Activated CD4-positive, alpha-beta T cell treated with anti-CD3 and anti-CD28 coated beads, Interleukin-2, amount 50 U/mL, for 48 hours (primary cell): ENCODE results near the gene PRCC.

Experiments used
- DNase-seq, 2 experiments: peaks; one replicate each; pipeline ENCODE4 v3.0.0-alpha.2; 2020

PRCC gene, protein sequence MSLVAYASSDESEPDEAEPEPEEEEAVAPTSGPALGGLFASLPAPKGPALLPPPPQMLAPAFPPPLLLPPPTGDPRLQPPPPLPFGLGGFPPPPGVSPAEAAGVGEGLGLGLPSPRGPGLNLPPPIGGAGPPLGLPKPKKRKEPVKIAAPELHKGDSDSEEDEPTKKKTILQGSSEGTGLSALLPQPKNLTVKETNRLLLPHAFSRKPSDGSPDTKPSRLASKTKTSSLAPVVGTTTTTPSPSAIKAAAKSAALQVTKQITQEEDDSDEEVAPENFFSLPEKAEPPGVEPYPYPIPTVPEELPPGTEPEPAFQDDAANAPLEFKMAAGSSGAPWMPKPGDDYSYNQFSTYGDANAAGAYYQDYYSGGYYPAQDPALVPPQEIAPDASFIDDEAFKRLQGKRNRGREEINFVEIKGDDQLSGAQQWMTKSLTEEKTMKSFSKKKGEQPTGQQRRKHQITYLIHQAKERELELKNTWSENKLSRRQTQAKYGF

DNA sequence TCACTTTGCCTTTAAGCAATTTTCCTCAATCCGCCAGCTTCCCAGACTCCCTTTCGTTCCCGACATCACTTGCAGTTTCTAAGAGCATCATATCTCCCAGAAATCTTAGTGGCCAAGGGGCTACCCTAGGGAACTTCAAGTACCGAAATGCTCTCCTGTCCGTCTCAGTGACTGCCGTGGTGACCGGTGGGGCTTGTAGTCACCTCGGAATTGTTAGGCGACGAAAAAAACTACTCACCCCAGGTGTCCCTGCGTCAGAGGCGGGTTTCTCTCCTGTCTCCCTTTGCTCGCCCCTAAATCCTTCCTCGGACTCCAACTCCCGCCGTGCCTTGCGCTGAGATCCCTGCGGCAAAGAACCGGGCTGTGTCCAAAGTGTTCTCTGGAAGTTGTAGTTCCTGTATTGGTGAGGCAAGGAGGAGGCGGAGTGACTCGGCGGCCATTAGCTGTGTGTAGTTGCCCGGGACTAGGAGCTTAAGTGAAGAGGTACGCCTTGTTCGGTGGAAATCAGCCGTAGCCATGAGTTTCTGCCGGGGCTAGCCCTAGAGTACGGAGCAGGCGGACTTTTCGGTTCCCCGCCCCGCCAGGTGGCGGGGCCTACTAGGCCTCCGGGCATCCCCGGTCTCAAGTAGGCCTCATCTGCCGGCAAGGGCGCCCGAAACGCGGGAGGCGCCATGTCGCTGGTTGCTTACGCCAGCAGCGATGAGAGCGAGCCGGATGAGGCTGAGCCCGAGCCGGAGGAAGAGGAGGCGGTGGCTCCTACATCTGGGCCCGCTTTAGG is at the start of gene PRCC:
TSS of gene PRCC (plus strand) at position 435 of the 778 bp plus-strand sequence. CDS start at position 672, 237 bp downstream.
- DNase-seq: peak; percentile 93 to 96

DNA sequence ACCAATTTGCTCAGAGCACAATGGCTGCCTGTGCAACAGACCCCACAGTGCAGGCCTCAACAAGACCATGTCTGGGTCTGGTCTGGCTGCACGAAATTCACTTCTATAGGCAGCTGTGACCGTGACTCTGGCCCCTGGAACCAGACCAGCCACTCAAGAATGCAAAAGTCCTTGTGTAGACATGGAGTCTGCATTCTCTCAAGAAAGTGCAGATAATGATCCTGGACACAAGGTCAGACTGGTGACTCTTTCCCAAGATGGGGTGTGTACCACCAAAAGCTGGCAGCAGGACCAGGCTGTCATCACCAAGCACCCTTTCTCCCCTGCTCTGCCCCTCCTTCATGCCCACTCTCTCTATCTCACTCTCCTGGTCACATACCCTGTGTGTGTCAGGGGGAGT is 46.2 kb upstream of the PRCC start:
- DNase-seq: no peak

DNA sequence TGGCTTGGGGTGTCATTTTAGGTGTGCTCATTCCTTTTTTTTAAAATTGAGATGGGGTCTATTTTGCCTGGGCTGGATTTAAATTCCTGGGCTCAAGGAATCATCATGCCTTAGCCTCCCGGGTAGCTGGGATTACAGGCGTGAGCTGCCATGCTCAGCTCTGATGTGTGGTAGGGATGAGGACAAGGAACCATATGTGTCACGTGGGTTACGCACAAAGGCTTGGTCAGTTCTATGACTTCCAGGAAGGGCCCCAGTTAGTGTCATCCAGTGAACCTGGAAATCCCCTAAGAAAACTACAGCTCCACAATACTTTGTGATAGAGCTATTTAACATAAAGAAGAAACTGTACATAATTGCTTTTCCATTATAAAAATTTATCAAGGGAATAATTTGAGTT is 45.8 kb upstream of the PRCC start:
- peak in 1 of 2 experiments; percentile 25 for DNase-seq

DNA sequence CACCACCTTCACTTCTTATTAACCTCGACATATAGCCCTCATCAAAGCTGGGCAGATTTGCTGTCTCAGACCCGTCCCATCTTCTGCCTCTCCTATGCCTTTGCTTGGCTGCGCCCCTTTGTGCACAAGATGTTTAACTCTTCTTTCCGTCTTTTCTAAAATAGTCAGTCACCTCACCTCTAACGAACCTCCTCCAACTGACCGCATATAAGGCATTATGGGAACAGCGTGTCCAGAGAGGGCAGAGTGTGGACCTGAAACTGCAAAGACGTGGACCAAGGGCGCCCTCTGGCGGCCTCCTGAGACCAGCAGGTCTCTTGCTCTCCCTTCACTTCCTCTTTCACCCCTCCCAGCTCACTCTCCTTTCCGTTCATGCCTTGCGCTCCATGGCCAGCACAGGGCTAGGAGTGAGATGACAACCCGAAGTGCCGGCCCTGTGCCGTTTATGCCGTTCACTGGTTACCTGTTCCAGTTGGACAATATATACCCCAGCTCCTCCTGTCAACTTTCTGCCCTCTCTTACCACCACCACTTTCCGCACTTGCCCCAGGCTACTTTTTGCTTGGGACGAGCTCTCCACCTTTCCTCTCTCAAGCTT is 41.6 kb upstream of the PRCC start:
- DNase-seq: peak; percentile 83 to 87

DNA sequence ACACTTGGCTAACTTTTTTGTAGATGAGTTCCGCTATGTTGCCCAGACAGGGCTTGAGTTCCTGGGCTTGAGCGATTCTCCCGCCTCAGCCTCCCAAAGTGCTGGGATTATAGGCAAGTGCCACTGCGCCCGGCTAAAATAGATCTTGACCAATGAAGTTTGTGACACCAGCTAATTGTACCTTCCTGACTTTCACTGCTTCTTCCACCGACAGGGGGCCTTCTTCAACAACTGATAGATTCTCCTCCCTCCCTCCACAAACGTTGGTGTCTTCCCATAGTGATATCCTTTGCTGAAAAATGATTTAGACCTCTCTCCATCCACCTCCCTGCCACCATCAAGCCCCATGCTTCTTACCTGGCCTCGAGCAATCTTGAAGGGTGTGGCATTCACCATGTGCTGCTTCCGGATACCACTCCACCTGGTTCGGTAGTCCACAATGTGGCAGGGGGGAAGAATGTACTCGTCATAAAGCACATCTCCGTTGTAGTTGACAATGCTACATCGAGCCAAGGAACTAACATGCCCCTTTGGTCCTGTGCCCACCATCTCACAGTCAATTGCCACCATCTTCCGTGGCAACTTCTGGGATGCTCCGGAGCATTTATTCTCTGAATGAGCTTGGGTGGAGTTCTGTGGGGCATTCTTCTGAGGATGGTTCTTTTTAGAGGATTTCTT is 40.6 kb upstream of the PRCC start:
- DNase-seq: peak; percentile 56 to 72

DNA sequence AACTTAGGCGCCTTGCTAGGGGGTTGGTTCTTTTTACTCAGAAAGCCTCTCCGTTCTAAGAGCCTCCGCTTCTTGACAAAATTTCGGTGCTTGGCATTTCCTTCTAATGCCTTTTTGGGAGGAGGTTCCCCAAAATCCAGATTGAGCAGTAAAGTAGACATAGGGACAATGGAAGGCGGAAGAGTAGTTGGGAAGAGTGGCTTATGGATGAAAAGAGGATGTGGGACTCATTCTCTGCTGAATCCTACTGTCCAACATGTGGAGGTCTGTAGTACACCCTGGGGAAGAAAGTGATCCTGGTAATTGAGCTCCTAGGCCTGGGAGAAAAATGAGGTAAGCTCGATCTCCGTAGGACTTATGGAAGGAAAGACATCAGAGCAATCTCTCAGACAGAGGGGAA is 39.8 kb upstream of the PRCC start:
- no peak for DNase-seq

DNA sequence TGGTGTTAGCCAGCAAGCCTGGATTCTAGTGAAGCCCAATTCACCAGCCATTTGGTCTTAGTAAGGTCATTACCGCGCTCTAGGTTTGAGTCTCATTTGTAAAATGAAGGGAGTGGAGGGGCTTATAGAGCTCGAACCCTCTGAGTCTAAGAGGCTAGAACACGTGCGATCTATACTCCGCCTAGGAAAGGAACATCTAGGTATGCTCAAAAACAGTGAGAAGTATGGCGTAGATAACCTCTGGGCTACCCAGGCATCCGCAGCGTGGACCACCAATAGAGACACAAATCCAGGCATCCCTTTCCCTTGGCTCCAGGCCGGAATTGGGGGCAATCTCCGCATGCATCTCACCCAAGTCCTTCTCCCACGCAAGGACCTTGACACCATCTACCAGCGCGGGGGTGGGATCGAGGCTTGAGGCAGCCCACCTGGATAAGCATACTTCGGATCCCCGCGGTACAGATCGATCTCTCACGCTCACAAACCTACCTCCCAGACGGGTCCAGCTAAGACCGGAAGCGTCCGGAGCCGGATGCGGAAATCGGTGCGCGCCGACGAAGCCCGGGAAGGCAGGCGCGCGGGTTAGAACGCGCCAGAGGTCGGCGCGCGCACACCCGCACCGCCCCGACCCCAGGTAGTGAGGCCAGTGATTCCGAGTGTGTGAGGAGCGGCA is 39.3 kb upstream of the PRCC start, which contains the start of gene METTL25B:
TSS of gene METTL25B (plus strand) at position 544 of the 673 bp plus-strand sequence. CDS start 636 bp downstream, outside the sequence.
- DNase-seq: peak; percentile 82 to 86

DNA sequence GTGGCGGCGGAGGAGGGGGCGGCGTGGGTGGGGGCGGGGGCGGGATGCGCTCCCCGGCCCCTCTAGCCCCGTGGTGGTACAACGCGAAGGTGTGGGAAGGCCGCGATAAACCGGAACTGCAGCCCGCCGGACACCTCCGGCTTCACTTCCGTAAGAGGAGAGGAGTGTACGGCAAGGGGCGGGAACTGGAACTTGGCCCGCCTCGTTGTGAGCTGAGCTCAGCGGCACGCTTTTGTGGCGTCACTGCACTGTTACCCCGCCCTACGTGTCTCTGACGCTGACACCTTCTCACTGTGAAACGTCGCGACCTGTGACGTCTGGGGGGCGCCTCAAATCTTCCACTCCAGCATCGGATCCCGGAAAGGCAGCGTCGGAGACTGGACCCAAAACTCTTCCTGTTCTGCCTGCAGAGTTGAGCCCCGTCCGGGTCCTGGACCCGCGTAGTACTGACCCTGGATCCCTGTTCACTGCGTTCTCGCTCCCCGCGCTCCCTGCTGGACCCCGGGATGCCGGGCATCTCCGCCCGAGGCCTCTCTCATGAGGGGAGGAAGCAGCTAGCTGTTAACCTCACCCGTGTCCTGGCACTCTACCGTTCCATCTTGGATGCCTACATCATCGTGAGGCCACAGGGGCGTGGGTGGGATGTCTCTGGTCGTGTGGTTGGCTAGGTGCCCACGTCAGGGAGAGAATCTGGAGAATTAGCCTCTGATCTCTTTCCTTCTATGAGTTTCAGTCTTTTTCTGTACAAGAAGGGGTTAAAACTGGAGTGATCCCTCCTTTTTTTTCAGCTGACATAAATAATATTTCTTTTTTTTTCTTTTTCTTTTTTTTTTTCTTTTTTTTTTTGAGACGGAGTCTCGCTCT is 38.5 kb upstream of the PRCC start, which contains the start of gene ISG20L2:
TSS of gene ISG20L2 (minus strand) at position 168 of the 864 bp plus-strand sequence. CDS start 1,114 bp downstream, outside the sequence.
- DNase-seq: peak; percentile 95 to 97

DNA sequence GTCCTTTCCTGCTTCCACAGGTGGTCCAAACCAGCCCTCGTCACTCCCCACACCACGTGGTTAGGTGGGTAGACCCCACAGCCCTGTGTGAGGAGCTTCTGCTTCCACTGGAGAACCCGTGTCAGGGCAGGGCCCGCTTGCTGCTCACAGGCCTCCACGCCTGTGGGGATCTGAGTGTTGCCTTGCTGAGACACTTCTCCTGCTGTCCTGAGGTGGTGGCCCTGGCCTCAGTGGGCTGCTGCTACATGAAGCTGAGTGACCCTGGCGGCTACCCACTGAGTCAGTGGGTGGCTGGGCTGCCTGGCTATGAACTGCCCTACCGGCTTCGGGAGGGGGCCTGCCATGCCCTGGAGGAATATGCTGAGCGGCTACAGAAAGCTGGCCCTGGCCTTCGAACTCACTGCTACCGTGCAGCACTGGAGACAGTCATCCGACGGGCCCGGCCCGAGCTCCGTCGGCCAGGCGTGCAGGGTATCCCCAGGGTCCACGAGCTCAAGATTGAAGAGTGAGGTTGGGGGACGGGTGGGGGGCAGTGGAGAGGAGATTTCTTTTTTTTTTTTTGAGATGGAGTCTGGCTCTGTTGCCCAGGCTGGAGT is 33.2 kb upstream of the PRCC start:
- DNase-seq: no peak

DNA sequence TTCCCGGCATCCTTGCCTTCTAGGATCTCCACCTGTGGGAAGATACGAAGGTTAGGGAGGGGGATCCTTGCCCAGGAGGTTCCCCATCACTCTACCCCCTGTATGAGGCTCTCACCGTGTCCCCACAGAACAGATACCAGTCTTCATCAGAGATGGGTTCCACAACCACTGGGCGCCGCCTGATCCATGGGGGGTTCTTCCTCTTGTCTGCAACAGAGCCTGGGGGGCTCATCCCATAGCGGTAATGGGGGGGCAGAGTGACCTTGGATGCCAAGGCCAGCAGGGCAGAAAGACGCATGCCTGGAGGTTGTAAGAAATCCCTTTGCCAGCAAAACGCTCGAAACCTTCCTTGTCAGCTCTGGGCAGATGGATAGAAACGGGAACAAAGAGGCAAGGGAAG is 28.9 kb upstream of the PRCC start:
- no peak for DNase-seq

DNA sequence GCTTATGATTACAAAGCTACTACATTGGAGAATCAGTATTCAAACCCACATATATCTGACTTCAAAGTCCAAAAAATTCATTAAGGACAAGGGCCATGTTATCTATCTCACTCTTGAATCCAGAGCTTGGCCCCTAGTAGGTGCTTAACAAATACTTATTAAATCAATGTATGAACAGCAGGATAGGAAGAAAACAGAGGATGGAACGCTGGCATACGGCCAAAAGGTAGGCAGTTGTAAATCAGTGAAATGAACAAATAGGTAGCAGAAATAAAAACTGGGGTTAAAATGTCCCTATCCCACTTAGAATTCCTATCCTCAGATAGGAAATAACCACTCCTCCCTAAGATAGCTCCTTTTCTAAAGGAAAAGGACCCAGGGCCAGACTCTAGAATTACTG is 28.4 kb upstream of the PRCC start:
- no peak for DNase-seq

DNA sequence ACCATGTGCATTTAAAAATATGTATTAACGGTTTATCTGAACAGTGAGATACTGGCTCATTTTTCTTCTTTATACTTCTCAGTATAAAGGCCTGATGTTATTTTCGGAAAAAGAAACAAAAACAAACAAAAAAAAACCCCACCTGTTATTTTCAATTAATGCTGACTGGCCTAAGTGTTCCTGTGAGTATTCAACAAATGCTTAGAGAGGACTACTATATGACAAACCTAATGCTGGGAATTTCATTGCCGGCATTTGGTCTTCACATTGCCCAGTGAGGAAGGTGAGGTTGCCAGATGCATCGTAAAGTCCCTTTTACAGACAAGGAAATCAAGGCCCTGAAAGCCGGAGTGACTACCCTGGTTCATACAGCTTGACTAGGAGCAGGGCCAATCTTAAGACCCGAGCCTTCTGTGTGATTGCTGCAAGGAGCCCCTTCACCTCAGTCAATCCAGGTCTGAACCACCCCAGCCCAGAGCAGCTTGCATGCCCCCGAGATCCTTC is 27.0 kb upstream of the PRCC start:
- DNase-seq: no peak

DNA sequence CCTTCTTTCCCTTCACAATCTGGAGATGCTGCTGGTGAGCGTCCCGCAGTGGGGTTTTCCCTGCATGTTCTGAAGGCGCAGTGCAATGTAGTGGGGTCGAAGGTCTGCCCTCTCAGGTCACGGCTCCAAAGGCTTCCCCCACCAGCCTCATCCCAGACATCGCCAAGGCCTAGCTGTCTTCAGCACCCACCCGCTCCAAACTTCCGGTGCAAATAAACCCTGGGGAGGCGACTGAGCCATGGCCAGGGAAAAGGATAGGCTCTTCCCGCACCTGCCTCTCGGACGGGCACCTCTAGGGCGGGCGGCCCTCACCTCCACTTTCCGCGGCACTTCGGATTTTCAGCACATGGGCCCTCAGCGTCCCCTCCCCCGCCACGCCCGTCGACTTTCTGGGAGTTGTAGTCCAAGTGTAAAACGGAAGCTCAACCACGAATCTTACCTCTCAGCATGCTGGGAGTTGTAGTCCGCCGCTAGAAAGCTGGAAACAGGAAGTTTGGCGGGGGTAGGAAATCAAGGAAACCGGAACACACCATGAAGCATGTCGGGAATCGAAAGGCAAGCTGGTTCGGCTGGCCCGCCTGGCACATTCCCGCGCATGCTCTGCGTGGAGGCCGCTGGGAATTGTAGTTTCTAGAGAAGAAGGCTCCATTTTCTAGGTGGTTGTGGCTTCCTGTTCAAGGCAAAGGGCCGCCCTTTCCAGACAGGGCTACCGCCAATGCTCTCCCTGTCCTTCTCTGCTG is 26.4 kb upstream of the PRCC start, which contains the start of gene MRPL24:
TSS of gene MRPL24 (minus strand) at position 348 of the 740 bp plus-strand sequence. CDS start 2,384 bp downstream, outside the sequence.
- DNase-seq: peak; percentile 95 to 96

DNA sequence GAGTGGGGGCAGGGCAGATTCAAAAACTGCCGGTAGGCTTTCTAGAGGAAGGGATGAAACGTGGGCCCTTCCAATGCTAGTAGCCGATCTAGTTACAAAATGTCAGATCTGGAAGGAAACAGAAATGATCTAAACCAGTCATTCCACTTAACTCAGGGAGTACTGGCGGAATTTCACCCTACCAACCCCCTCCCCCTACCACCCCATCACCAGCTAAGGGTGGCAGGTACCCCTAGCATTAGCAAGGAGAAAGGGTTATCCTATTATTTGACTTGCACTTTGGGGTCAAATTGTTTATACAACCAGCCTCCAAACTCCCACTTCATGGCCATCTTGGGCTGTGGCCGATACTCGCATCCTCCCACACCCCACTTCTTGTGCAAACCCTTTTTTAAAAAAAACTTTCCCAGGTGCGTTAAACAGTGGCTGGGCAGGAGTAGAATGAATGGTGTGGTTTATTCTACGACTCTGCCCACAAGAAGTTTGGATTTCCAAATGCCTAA is 25.8 kb upstream of the PRCC start:
- DNase-seq: peak; percentile 51 to 59

DNA sequence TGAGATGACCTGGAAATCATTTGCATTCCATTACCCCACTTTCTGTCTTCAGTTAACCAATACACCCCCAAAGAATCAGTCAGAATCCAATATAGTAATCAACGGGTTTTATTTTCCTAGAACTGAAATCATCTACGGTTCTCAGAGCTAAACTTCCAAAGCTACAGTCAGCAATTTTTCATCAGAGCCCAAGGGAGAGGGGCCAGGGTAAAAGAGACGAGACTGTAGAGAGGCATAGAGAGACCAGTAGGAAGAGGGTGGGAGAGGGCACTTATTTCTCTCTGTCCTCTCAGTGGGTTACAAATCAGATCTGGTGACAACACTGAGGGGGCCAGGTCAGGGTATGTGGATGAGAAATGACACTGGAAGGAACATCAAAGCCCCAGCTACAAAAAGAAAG is 25.3 kb upstream of the PRCC start:
- DNase-seq: peak in 1 of 2 experiments; percentile 27

DNA sequence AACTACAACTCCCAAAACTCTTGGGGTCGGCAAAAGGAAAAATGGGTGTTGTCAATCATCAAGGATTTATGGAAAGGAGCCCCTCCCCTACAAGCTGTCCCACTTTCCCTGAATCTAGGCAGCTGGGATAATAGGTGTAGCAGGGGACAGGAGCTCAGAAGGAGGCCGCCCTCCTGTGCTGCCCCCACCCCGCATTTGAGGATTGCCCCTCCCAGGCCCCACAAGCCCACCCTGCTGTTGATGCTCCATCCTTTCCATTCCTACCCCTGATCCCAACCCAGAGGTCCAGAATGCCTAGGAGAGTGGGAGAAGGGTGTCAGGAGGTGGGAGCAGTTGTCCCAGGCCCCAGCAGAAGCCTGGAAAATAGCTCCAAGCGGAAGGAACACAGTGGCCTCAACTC is 24.5 kb upstream of the PRCC start:
- DNase-seq: no peak

DNA sequence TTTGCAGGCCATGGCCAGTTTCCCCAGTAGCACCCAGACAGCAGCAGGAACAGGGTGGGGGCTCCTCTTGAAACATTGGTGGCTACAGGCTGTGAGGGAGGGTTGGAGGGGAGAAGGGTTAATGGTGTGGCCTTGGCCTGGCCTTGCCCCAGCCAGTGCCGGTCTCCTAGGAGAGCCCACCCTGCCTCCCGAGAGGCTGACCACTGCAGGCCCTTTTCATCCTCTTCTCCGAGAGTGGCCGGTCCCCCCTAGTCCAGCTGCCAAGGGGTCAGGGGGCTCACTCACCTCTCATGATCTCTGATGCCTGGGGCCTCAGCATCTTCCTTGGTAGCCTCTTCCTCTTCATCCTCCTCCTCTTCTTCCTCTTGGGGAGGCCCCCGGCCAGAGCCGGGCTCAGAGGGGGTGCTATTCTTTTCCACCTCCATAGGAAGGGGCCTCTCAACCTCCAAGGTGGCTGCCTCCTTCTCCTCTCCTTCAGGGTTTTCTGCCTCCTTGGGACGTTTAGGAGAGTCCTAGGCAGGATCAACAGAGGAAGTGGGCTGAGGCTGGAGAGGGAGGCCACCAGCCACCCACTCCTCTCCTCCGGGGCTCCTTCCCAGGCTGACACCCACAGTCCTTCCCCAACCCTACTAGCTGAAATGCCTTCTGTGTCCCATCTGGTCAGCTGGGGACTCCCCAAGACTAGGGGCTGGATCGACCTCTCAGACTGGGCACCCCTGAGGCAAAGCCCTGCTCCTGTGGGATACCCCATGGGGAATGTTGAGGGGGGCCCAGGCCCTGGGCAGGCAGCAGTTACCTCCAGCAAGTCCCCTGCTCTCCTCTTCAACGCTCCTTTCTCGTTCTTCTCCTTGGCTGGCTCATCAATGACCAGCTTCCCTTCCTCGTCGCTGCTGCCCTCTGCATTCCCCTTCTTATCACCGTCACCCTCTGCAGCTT is 23.7 kb upstream of the PRCC start:
- no peak for DNase-seq

DNA sequence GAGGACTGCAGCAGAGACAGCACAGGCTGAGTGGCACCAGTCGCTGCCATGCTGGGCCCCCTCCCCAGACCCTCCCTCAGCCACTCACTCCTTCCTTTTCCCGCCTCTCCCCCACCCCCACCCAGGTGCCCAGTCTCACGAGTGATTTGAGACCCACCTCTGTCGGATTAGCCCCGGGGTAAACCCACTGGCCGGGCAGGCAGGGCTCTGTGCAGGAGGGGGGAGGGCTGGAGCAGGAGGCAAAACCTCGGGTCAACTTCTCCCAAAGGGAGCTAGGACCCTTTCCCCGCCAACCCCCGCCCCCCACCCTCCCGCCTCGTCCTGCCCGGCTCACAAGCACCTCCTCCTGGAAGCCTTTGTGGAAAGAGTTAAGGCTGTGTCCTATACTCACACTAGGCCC is 23.0 kb upstream of the PRCC start:
- DNase-seq: no peak
